ENCODE data around the gene IGFBP6. TPM values are rescaled to one million over a fixed set of nuclear protein-coding genes. Genes with fewer than 3 reads are reported as not detected.

Gene IGFBP6
- total and polyA plus RNA-seq, 7 donors: 3.0 to 444 (median 133) TPM

DNA sequence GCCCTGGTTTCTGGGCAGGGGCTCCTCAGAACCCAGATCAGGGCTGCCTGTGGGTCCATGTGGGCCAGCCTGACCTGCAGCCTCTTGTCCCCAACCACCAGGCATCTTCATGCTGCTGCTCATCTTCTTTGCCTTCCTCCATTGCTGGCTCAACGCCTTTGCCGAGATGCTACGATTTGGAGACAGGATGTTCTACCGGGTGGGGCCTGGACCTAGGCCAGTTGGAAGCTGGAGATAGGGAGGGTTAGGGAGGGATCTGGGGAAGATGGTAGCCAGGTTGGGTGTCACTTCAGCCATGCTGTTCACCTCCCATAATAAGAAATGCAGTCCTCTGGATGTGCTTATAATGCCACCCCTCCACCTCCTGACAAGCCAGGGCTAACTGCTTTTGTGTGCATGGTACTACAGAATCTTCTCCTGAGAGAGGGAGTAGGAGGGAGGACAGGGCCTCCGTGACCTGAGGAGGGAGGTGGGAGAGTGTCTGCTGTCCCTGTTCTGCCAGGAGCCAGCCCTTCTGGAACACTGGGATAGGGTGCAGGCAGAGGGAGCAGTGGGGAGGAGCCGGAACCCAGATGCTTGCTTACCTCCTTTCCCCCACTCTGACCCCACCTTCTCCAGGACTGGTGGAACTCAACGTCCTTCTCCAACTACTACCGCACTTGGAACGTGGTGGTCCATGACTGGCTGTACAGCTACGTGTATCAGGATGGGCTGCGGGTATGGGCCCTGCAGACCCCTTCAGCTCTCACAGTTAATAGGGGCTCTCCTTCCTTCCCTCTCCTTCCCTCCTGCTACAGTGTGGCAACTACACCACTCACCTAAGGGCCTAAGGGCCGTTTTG, 23.4 kb downstream of the IGFBP6 start:
- H3K4me1 ChIP-seq: peaks cover 0 to 7% (median 3%) of the 10 kb centered on the region in 4 donors
- WGBS, 2 donors: 80 to 91% methylated on average over 12 of the region's 12 CpGs
- no peak overlapping the region for H3K27ac ChIP-seq
- H3K36me3 ChIP-seq: no peaks in the 10 kb centered on the region
- TF ChIP-seq POLR2A (IDR thresholded peaks at IDR 0.05): no peak
- no peak for TF ChIP-seq EP300 (IDR thresholded peaks at IDR 0.05)
- TF ChIP-seq, protein P1, sequence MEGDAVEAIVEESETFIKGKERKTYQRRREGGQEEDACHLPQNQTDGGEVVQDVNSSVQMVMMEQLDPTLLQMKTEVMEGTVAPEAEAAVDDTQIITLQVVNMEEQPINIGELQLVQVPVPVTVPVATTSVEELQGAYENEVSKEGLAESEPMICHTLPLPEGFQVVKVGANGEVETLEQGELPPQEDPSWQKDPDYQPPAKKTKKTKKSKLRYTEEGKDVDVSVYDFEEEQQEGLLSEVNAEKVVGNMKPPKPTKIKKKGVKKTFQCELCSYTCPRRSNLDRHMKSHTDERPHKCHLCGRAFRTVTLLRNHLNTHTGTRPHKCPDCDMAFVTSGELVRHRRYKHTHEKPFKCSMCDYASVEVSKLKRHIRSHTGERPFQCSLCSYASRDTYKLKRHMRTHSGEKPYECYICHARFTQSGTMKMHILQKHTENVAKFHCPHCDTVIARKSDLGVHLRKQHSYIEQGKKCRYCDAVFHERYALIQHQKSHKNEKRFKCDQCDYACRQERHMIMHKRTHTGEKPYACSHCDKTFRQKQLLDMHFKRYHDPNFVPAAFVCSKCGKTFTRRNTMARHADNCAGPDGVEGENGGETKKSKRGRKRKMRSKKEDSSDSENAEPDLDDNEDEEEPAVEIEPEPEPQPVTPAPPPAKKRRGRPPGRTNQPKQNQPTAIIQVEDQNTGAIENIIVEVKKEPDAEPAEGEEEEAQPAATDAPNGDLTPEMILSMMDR (IDR thresholded peaks at IDR 0.05): no peak
- no peak for TF ChIP-seq POLR2AphosphoS5 (IDR thresholded peaks at IDR 0.05)
- H3K4me3 ChIP-seq: no peak overlapping the region
- DNase-seq: no peak
- intact Hi-C loops (cut with DNase I): no loop called here
- no peaks in the 10 kb centered on the region for H3K9me3 ChIP-seq
- no peaks in the 10 kb centered on the region for H3K27me3 ChIP-seq

DNA sequence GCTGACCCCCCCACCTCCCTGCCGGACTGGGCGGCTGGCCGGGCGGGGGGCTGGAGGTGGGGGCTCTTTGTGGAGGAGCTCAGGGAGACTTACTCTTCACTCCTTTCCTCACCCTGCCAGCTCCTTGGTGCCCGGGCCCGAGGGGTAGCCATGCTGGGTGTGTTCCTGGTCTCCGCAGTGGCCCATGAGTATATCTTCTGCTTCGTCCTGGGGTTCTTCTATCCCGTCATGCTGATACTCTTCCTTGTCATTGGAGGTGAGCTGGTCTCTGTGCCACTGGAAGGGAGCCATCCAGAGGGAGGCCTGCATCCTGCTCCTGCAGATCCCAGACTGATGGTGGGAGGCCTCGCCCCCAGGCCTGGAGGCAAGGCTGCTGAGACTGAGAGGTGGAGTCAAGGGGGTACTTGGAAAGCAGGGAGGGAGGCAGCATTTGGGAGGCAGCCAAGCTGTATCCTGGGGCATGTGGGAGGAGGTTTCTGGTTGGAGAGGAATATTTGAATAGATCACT, 25.5 kb downstream of the IGFBP6 start:
- no peaks in the 10 kb centered on the region for H3K9me3 ChIP-seq
- no peak for DNase-seq
- no peaks in the 10 kb centered on the region for H3K36me3 ChIP-seq
- no peak overlapping the region for H3K4me3 ChIP-seq
- intact Hi-C loops (cut with DNase I): no loop called here
- H3K4me1 ChIP-seq: no peaks in the 10 kb centered on the region
- H3K27me3 ChIP-seq: no peaks in the 10 kb centered on the region
- H3K27ac ChIP-seq: no peak overlapping the region
- TF ChIP-seq, protein P1 (IDR thresholded peaks at IDR 0.05): no peak
- 94 to 97% methylated on average over 10 of the region's 10 CpGs for WGBS, 2 donors

DNA sequence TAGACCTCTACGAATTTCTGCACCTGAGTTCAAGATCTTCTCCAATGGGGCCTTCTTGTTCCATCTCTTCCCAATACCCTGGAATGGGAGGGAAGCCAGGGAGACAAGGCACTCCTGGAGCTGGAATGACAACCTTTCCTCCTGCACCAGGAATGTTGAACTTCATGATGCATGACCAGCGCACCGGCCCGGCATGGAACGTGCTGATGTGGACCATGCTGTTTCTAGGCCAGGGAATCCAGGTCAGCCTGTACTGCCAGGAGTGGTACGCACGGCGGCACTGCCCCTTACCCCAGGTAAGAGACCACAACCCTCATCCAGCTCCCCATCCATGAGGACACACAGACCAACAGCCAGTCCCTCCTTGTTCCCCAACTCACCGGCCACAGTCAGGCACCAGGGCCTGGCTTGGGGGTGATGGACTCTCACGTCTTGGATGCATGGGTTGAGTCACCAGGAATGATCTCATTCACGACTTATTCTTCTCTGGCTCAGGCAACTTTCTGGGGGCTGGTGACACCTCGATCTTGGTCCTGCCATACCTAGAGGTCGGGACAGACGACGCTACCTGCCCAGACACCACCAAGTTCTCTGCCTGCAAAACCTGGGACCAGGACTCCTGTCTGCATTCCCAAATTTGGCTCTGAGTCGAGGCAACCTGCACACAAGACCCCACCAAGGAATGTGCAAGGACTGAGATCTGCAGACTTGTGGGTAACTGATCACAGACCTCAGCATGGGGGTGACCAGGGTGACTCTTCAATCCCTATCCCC, 26.3 kb downstream of the IGFBP6 start:
- Histone ChIP-seq H3K4me3 (no peak overlapping the region), H3K27ac (no peak overlapping the region), H3K4me1 (no peaks in the 10 kb centered on the region), H3K9me3 (no peaks in the 10 kb centered on the region), H3K36me3 (no peaks in the 10 kb centered on the region), H3K27me3 (no peaks in the 10 kb centered on the region)
- 92 to 93% methylated on average over 16 of the region's 16 CpGs for WGBS, 2 donors
- TF ChIP-seq POLR2AphosphoS5 (IDR thresholded peaks at IDR 0.05) (no peak), EP300 (IDR thresholded peaks at IDR 0.05) (no peak), POLR2A (IDR thresholded peaks at IDR 0.05) (no peak)
- TF ChIP-seq, protein P1 (IDR thresholded peaks at IDR 0.05): no peak
- DNase-seq: no peak
- intact Hi-C loops (cut with DNase I): no loop called here

DNA sequence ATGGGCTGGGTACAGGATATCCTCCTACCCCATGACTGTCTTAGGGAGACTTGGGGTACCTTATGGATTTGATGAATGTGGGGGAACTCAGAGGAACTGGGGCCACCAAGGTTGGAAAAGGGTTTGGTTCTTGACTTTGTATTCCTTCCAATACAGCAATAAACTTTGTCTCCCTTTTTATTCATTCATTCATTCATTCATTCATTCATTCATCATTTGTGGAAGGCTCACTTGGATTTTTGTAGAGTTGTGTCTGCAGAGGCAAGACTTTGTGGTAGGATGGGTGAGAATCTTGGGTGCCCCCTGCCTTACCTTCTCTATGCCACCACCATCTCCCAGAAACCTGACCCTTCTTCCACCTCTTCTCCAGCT, 26.9 kb downstream of the IGFBP6 start:
- Histone ChIP-seq H3K27me3 (no peaks in the 10 kb centered on the region), H3K9me3 (no peaks in the 10 kb centered on the region), H3K27ac (no peak overlapping the region), H3K4me1 (no peaks in the 10 kb centered on the region), H3K36me3 (no peaks in the 10 kb centered on the region), H3K4me3 (no peak overlapping the region)
- TF ChIP-seq POLR2A (IDR thresholded peaks at IDR 0.05): no peak
- DNase-seq: no peak
- intact Hi-C loops (cut with DNase I): no loop called here

DNA sequence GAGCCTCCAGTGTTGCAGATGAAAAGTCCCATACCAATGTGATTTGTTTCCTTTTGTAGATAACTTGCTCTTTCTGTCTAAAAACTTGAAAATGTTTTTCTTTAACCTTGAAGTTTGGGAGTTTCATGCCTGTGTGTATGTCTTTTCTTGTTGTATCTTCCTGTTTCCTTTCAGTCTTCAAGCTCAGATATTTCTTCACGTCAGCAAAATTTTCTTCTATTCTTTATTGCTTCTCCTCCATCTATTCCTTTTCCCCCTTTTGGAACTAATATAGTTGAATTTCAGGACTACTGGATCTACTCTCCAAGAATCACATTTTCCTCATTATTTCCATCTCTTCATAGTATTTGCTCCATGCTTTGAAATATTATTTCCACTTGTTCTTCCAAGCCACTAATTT, 29.7 kb downstream of the IGFBP6 start:
- 88 to 91% methylated on average over 1 of the region's 1 CpG for WGBS, 2 donors
- Histone ChIP-seq H3K27me3 (no peaks in the 10 kb centered on the region), H3K4me1 (no peaks in the 10 kb centered on the region), H3K36me3 (no peaks in the 10 kb centered on the region), H3K9me3 (no peaks in the 10 kb centered on the region), H3K4me3 (no peak overlapping the region), H3K27ac (no peak overlapping the region)
- TF ChIP-seq EP300 (IDR thresholded peaks at IDR 0.05): no peak
- TF ChIP-seq, protein P1 (IDR thresholded peaks at IDR 0.05): no peak
- TF ChIP-seq POLR2AphosphoS5 (IDR thresholded peaks at IDR 0.05): no peak
- no peak for TF ChIP-seq POLR2A (IDR thresholded peaks at IDR 0.05)
- intact Hi-C loops (cut with DNase I): no loop called here
- DNase-seq: no peak

All from sigmoid colon (tissue), 7 donors.